HG03159 (cell line): ENCODE data around the gene RBM19.

Experiments used
- ATAC-seq: cut with Tn5 transposase; IDR thresholded peaks from one replicate; pipeline ENCODE4 v1.9.1; 2021; ENCODE audit warnings: mild to moderate bottlenecking, moderate library complexity; ENCODE audit not compliant: unreplicated experiment

Gene RBM19

DNA sequence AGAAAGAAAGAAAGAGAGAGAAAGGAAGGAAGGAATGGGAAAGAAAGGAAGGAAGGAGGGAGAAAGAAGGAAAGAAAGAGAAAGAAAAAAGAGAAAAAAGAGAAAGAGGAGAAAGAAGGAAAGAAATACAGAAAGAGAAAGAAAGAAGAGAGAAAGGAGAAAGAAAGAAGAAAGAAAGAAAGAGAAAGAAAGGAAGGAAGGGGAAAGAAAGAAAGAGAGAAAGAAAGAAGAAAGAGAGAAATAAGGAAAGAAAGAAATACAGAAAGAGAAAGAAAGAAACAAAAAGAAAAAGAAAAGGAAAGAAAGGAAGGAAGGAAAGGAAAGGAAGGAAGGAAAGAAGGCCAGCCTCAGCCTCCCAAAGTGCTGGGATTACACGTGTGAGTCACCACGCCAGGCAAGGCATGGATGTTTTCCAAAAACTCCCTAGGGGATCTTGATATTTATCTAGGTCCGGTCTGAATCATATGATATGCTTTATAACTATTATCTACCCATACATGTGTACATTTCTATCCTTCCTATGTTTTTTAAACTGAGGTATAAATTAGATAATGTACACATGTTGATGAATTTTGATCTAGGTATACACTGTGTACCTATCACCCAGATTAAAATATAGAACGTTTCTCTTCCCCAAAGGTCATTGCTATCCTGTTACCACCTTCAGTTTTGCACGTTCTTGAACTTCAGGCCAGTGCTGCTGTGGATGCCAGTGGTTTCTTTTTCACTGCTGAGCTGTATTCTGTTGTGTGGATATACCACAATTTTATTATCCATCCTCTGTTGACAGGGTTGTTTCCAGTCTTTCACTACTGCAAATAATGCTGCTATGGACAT, 177.9 kb downstream of the RBM19 start:
- ATAC-seq = no peak

DNA sequence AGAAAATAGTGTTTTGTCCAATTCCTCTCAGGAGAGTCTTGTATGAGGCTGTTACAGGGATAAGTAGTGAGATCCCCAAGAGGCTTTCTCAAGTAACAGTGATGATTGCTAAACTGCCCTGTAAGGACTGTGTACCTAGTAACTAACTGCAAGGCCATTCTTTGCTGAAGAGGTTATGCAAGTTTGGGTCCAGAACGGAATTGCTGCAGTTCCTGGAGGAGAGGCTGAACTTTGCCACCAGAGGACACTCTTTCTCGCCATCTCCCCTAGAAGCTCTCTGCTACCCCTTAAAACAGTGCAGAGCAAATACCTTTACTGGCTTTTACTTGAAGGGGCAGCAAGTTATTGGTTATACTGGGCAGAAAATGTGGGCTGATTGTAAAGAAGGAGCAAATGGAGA, 180.0 kb downstream of the RBM19 start:
- ATAC-seq = no peak

DNA sequence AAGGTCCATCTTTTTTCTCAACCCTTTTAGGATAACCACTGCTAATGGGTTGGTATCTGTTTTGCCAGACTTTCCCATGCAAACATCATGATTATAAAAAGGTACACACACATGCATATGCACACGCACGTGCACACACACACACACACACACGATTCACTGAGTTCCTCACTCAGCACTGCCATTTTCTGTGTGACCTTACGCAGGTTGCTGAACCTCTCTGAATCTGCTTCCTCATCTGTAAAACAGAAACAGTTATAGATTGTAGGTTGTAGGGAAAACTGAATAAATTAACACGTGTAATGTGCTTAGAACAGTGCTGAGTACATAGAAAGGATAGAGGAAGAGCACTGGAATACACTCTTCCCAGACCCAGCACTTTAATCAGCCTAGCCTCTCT, 182.3 kb downstream of the RBM19 start:
- ATAC-seq = no peak

DNA sequence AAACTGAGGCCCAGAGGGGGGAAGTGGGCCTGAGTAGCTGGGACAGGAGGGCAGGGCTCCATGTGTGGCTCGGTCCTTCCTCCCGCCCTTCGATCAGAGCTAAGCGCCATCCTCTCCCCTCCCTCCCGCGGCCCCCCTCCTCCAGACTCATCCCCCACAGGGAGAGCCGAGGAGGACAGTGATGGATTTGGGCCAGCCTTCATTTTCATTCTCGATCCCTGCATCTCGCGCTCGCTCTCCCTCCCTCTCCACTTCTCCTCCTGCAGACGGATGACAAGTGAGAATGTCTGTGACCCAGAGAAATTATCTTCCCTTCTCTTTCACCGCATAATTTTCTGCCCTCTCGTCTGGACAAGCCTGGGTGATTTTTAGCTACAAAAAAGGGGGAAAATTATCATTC, 183.3 kb downstream of the RBM19 start:
- ATAC-seq = no peak

DNA sequence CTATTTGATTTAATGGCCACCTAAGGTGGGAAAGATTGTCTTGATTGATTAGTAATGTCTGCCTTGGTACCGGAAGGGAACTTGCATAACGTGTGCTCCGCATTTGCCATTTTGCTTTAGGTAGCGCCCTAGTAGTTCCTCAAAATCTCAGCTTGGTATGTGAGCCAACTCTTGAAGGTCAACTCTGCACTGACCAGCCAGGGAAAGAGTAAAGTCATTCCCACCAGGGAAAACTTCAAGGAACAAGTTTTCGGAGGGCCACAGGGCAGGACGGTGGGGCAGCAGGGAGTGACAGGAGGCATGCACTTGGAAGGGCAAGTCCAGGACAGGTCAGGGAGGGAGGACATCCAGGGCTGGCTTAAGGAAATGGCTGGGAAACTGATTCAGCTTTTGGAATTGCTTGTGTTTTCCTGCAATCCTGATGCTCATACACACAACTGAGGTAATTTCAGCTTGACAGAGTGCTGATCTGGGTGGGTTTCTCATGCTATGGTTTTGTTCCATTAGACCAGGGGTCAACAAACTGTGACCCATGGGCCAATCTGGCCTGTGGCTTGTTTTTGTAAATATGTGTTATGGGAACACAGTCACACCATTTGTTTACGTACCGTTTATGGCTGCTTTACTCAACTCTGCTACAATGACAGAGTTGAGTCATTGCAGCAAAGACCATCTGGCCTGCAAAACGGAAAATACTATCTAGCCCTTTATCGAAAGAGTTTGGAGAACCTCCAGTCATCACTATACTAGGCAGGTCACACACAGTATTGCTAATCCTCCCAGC, 184.5 kb downstream of the RBM19 start:
- ATAC-seq = no peak

DNA sequence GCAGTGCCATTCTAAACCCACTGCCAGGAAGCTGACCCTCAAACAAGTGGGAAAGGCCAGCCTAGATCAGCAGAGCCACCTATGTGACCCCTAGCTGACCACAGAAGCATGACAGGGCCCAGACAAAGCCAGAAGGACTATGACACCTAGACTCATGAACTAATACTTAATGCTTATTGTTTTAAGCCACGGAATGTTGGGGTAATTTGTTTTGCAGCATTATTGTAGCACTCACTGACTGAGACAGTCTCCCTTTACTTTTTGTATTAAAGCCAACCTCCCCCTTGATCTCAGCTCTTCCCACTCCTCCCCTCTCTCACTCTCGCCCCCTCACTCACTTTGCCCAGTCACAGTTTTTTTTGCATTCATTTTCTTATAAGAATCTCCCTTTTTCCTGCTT, 186.4 kb downstream of the RBM19 start:
- no peak for ATAC-seq

DNA sequence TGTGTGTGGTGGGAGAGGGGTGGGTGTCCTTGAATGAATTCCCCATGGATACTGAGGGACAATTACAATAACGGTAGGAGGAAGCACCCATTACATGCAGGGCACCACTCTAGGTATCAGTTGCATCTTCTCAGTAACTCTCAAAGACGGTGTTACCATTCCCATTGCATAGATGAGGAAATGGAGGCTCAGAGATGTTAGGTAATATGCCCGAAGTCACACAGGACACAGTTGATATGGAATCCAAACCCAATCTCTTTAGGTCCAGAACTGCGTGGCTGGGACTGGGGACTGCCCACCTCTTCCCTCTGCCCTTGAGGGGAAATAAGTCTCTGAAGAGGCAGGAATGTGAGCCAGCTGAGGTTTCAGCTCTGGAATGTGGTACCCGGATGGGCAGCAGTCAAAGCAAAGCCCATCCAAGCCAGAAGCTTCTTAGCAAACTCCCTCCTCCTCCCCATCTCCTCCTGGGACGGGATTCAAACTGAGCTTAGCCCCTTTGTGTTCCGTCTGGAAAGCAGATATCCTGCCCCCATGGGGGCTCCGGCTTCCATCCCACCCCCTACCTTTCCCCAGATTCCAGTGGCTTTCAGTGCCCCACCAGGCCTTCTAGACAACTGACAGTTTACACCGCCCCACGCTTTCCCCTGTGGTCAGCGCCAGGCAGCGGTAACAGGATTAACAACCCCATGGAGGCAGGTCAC, 187.5 kb downstream of the RBM19 start:
- ATAC-seq = no peak

DNA sequence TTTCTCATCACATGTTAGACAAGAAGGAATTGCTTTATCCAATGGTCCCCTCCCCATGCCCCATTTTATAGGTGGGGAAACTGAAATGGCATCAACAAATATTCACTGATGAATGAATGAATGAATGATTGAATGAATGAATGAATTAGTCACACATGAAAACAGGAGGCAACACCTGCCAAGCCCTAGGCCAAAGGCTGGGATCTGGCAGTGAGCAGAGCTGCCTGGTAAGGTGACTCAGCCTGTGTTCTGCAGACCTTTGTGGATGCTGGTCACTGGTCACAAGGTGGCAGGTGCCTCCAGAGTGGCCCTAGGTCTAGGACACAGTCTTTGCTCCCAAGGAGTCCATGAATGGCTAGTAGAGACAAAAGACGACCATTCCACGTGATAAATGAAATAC, 188.4 kb downstream of the RBM19 start:
- no peak for ATAC-seq

DNA sequence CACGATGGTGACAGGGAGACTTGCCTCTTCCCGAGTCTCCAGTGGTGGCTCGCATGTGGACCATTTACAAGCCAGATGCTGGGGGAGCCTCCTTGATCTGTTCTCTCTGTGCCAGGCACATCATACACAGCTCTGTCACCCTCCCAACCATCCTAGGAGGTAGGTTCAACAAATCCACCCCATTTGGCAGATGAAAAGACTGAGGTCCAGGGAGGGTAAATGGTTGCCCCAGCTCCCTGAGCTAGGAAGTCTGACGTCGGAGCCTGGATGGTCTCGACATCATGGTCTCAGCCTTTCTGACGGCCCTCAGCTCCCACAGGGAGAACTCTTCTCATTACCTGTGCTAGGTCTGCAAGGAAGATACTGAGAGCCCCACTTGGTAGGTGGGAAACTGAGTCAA, 189.6 kb downstream of the RBM19 start:
- ATAC-seq = no peak

DNA sequence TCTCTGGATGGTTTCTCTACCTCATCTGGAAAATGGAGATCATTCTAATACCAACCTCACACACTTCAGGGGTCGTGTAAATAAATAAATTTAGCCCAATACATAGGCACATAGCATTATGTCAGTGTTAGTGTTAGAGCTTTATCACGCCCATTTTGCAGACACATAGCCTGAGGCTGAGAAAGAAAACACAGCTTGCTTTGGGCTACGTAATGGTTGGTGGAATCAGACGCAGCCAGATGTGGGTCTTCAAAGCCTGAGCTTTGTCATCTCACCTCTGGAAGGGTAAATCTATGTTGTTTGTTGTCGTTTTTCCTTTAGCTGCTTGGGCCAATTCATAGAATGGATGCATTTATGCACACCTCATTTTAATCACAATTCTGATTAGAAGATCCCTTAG, 191.6 kb downstream of the RBM19 start:
- ATAC-seq = no peak

DNA sequence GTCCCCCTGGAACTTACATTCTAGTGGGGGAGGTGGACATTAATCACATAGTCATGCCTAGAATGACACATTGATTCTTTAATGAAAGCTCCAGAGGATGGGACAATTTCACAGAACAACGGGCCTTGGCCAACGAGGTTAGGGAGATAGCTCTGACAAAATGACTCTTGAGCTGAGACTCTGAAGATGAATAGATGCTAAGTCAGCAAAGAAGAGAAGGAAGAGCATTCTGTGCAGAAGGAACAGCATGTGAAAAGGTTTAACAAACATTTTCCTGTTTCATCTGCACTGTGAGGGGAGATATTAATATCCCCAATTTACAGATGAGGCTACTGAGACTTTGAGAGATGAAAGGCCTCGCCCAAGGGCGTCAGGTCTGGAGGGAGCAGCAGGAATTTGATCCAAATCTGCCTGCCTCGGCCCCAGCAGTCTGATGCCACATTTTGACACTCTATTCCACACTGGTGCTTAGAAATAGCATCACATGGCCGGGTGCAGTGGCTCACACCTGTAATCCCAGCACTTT, 193.6 kb downstream of the RBM19 start:
- ATAC-seq = no peak

DNA sequence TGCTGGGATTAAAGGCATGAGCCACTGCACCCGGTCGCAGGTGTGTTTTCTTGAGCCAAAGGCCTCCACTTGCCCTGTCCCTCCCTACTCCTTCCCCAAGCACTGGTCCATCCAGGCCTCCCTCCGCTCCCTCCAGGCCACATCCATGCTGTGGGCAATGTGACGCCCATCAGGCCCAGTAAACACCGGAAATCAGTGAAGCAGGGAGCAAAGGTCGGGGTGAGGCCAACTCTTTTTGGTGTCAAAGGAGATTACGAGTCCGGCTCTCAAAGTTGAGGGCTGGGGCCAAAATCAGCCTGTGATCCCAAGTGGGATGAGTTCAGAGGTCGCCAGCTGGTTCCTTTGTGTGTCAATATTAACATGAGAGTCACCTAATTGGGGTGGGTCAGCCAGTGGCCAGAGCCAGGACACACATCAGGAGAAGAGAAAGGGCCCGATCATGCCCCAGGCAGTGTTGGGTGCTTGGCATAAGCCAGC, 195.7 kb downstream of the RBM19 start:
- ATAC-seq = no peak

DNA sequence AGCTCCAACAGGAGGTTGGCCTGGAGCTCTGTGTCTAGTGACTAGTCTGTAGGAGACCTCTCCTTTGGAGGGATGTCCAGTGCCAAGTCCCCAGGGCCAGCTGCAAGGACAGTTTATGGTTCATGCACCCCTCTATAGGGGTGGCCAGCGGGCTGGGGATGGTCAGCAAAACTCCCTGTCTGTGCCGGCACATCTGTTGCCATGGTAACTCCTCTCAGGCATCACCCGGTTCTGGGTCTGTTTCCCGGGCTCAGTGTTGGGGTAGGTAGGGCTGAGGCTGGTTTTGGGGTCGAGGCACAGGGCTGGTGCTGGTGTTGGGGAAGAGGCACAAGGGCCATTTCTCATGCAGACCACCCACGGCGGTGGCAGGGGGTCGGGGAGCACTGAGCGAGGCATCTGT, 196.8 kb downstream of the RBM19 start:
- no peak for ATAC-seq

DNA sequence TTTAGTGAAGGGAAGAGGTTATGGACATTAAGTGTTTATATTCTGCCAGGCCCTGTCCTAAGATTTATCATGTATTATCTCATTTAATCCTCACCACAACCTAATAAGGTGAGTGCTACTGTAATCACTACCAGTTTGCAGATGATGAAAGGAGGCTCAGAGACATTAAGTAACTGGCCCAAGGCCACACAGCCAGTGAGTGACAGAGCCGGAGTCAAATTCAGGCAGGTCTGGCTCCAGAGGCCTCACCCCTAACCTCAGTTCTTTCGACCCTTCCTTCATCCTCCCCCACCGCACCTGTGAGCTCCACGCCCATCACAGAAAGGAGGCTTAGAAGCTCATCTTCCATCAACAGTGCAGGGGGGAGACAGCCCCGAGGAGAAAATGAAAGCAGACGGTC, 197.3 kb downstream of the RBM19 start:
- no peak for ATAC-seq

DNA sequence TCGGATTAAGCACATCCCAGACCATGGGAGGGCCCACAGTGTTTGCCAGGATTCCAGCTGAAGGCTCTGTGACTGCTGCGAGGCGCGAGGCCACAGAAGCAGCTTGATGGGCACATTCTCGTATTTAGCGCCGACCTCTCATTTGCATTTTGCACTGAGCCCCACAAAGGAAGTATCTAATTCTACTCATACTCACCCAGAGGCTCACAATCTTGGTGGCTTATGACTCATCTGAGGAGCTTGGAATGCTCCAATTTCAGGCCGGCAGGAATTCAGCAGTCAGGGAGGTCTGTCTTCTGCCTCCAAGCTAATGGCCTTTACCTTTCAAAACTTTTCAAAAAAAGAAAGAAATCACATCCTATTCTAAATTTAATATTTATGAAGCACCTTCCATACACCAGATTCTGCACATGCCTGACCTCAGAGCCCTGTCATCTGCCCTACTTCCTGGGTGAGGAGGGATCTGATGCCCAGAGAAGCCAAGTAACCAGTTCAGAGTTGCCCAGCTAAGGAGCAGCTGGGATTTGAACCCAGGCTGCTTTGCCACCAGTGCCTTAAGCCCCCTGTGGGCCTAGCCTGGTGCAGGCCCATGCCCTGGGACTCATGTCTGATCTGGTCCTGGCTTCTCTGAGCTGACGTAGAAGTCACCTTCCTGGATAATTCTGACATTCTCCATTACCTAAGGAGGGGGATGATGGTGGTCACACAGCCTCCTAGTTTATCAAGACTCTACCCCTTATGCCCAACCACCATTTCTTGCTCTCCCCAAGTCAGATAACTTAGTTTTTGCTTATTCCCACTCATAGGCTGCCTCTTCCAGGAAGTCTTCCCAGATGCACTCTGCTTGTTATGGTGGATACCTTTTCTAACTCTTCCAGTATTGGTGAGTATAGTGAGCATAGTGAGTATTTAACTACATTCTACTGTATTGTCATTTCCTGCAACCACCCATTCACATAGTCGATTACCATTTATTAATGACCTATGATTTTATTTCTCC, 198.9 kb downstream of the RBM19 start:
- no peak for ATAC-seq
